HG03565 (cell line): ENCODE results near the gene KANSL2.
"Not testable (repeated sequence)": the region's sequence is repeated elsewhere in the genome, so short reads cannot be mapped to it uniquely, and the experiment has no call there.

ENCODE experiments used
- ATAC-seq: cut with Tn5 transposase; IDR thresholded peaks from one replicate; pipeline ENCODE4 v1.9.1; 2021; ENCODE audit warnings: mild to moderate bottlenecking, moderate library complexity; ENCODE audit not compliant: unreplicated experiment

The KANSL2 gene

DNA sequence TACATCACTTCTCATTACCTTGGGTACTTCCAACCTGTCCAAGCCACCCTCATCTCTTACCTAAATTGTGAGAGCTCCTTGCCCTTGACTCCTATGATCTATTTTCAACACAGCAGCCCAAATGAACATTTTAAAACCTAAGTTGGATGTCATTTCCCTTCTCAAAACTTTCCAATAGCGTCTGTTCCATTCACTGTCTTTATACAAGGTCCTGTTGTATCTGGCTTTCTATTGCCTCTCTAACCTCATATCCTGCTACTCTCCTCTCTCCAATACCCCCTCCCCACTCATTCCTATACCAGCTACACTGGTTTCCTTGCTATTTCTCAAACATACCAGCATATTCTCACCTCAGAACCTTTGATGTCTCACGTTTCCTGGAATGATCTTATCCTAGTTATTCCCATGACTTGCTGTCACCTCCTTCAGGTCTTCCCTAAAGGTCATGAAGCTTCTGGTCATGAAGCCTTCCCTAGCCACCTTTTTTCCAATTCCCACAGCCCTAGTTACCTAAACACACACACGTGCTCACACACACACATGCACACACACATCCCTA lies 4.1 kb upstream of the KANSL2 start:
- ATAC-seq = no peak

DNA sequence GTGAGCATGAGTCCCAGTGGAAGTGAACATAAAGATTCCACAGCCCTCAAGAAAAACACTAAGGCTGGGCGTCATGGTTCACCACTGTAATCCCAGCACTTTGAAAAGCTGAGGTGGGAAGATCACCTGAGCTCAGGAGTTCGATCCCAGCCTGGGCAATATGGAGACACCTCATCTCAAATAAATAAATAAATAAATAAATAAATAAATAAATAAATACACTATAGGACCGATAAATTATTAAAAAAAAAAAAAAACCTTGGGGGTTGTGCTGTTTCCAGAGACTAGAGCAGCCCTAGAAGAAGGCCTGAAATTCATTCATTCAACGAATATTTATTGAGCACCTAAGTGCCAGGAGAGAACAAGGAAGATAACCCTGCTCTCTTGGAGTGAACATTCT lies 1.5 kb upstream of the KANSL2 start:
- no peak for ATAC-seq

DNA sequence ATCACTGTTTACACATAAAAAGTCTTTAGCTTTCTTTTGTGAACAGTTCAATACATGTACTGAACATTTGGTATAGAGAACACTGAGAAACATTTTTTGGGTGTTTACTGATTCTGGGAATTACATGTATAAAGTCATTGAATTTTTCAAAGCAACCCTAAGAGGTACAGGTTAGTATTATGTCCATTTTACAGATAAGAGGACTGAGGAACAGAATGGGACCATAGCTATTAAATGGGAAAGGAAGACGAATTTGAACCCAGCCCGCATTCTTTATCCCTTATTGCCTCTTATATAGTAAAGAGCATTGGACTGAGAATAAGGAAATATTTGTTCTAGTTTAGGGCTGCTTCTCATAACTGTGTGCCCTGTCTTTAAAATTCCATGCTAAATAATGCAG lies 889 bp upstream of the KANSL2 start:
- ATAC-seq = no peak

DNA sequence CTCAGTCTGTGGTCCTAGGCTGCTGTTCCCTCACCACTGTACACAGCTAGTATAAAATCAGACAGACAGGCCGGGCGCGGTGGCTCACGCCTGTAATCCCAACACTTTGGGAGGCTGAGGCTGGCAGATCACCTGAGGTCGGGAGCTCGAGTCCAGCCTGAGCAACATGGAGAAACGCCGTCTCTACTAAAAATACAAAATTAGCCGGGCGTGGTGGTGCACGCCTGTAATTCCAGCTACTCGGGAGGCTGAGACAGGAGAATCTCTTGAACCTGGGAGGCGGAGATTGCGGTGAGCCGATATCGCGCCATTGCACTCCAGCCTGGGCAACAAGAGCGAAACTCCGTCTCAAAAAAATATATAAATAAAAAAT lies 481 bp upstream of the KANSL2 start:
- ATAC-seq = not testable (repeated sequence)

DNA sequence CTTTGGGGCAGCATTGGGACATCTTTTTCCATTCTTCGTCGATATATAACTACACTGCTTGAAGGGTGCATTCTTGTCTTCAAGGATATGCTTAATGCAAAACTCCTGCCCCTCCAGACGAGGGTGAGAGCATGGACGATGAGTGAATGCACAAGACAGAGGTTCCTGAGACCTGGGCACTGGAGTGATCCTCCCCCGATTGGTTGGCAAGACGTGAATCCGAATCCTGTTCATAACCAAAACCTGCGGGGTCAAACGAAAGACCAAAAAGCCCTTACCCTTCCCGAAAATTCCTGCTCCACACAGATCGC lies 684 bp downstream of the KANSL2 start:
- ATAC-seq = no peak

DNA sequence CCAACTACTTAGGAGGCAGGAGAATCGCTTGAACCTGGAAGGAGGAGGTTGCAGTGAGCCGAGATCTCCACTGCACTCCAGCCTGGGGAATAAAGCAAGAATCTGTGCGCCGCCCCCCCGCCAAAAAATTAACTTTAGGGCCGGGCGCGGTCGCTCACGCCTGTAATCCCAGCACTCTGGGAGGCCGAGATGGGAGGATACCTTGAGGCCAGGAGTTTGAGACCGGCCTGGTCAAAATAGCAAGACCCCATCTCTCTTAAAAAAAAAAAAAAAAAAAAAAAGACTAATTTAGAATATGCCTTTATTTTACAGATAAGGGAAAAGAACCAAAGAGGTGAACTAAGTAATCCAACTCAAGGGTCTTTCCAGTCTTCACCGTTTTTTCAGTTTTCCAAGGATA lies 1.2 kb downstream of the KANSL2 start:
- ATAC-seq = no peak

DNA sequence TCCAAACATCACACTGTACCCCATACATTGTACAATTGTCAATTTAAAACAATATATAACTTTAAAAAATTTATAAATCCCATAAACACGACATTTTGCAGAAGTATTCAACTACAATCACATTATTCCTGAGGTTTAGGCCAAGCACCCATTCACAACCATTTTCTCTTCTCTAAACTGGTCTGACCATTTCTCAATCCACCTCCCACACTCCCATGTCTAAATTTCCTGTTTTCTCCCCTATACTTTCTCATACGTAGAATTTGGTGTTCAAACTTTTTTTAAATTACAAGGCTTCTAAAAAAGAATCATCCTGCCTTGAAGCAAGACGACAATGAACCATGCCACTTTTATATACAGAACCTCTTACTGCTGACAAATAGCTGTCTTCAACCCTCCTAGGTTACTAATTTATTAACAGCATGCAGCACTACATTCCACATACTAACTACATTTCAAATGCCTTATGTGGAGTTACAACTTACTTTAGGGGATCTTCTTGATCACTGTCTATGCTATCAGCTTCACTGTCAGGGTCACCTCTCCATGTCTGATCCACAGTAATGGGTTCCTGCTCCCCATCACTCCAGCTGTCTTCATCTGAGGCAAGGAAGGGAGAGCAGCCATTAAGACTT lies 3.4 kb downstream of the KANSL2 start:
- no peak for ATAC-seq

DNA sequence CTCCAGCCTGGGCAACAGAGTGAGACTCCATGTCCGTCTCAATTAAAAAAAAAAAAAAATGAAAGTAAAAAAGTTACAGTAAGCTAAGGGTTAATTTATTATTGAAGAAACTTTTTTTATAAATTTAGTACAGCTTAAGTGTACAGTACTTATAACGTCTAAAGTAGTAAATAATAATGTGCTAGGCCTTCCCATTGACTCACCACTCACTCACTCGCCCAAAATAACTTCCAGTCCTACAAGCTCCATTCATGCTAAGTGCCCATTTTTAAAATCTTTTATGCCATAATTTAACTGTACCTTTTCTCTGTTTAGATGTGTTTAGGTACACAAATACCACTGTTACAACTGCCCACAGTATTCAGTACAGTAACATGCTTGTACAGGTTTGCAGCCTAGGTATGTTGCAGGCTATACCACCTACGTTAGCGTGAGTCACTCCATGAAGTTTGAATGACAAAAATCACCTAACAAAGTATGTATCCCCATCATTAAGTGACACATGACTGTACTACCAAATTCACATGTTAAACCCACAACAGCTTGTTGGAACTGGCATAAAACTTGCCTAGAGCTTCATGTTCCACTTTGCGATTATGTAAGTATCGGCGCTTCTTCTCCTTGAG lies 10.7 kb downstream of the KANSL2 start:
- ATAC-seq = no peak

DNA sequence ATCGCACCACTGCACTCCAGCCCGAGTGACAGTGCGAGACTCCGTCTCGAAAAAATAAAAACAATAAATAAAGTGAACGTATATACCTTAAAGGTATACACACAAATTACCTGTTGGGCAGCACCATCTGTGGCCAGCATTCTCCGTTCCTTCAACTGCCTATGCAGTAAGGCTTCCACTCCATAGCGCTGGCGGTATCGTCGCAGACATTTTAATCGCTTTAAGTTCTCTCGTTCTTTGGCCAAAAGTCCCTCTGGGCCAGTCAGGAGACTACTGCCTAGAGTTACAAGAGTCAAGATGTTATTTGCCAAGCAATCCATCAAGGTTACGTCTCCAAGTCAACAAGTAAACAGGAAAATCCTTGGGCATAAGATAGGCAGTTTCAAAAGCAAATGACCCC lies 13.0 kb downstream of the KANSL2 start:
- no peak for ATAC-seq

DNA sequence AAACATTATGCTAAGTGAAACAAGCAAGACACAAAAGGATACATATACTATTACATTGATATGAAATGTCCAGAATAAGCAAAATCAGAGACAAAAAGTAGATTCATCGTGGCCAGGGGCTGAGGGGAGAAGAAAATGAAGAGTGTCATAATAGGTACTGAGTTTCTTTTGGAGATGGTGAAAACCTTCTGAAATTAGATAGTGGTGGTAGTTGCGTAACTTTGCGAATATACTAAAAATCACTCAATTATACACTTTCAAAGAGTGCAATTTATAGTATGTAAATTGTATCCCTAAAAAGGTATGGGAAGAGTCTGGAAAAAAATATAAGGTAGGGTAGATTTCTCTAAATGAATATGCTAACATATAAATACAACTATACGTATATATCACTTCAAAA lies 22.2 kb downstream of the KANSL2 start:
- no peak for ATAC-seq

DNA sequence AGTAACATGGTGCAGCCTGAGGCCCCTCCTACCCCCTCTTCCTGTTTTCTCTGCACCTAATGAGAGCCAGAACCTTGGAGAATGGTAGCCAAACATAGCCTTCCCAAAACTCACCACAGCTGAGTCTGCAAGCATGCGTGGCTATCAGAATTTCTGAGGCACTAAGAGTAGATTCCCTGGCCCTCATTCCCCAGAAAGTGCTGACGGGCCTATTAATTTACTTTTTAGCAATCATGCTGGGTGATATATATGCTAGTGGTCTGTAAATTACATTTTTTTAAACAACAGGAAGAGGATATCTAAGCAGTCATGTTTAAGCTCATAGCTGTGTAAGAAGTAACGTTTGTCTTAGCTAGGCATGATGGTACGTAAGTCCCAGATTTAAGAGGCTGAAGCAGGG lies 30.4 kb downstream of the KANSL2 start:
- ATAC-seq = no peak

DNA sequence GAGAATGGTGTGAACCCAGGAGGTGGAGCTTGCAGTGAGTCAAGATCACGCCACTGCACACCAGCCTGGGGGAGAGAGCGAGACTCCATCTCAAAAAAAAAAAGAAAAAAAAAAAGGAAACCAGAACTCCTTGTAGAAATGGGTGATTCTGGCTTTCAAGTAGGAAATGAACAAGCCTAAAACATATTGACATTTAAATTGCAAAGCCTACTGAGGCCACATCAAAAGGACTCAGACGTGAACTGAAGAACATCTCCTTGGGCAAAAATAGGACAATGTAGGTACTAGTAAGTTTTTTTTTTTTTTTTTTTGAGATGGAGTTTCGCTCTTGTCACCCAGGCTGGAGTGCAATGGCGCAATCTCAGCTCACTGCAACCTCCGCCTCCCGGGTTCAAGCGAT lies 36.7 kb downstream of the KANSL2 start:
- not testable (repeated sequence) for ATAC-seq

DNA sequence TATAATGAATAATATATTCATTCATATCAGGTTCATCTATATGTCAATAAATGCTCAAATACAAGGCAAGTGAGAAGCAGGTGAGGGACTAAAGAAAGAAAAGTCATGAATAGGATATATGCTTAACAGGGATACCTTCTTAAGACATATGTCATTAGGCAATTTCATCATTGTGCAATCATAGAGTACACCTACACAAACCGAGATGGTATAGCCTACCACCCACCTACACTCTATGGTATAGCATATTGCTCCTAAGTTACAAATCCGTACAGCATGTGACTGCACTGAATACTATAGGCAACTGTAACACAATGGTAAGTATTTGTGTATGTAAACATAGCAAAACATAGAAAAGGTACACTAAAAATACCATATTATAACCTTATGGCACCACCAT lies 39.0 kb downstream of the KANSL2 start:
- no peak for ATAC-seq

DNA sequence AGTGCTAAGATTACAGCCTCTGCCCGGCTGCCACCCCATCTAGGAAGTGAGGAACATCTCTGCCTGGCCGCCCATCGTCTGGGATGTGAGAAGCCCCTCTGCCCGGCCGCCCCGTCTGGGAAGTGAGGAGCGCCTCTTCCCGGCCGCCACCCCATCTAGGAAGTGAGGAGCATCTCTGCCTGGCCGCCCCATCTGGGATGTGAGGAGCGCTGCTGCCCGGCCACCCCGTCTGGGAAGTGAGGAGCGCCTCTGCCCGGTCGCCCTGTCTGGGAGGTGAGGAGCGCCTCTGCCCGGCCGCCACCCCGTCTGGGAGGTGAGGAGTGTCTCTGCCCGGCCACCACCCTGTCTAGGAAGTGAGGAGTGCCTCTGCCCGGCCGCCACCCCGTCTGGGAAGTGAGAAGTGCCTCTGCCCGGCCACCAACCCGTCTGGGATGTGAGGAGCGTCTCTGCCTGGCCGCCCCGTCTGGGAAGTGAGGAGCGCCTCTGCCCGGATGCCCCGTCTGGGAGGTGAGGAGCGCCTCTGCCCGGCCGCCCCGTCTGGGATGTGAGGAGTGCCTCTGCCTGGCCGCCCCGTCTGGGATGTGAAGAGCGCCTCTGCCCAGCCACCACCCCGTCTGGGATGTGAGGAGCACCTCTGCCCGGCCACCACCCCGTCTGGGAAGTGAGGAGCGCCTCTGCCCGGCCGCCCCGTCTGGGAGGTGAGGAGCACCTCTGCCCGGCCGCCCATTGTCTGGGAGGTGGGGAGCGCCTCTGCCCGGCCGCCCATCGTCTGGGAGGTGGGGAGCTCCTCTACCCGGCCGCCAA lies 40.1 kb downstream of the KANSL2 start:
- ATAC-seq = not testable (repeated sequence)

DNA sequence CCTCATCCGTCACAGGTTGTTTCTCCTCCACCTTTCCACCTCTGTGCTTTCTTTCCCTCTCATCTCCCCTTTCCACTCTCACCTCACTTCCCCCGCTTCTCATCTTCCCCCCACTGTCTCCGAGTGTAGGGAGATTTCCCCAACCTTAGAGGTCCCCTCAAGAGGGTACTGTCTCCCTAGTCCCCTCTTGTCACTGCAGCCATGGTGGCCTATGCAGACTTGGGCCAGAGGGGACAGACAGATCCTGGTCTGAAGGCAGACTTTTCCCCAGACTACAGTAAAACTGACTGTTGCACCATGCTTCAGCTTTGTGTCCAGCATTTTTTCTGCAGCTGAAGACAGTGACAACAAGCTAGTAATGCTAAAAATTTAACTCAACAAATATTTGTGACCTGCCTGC lies 41.2 kb downstream of the KANSL2 start:
- no peak for ATAC-seq

DNA sequence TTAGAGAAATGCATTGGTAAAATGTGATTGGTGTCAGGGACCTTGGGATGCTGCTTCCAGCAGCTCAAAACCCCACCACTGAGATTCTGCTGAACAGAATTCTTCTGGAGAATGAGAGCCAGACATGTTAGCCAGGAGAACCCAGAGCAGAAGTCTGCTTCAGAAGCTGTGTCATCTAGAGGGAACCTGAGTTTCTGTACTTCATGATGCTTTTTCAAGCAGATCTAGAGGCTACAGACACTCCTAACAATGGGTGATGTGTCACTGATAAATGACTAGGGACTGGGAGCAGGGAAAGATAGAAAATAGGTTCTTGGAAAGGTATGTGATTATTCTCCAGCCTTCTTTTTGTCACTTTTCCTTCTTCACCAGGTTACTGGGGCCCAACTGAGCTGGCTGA lies 41.6 kb downstream of the KANSL2 start:
- ATAC-seq = no peak

DNA sequence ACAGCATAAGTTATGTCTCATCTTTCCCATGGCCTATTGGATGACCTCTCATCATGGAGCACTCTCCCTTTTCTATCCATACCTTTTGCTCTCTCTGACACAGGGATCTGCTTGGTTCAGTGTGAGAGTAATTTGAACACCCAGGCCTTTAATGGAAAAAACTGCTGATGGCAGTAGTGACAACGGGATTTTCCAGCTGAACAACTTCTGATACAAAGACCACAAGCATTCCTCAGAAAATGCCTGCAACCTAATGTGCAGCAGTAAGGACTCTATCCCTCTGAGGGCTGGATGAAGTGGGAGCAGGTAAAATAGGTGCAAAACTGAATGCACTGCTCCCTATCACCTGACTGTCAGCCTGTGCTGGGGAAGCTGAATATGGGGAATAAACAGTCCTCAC lies 51.0 kb downstream of the KANSL2 start:
- ATAC-seq = no peak

DNA sequence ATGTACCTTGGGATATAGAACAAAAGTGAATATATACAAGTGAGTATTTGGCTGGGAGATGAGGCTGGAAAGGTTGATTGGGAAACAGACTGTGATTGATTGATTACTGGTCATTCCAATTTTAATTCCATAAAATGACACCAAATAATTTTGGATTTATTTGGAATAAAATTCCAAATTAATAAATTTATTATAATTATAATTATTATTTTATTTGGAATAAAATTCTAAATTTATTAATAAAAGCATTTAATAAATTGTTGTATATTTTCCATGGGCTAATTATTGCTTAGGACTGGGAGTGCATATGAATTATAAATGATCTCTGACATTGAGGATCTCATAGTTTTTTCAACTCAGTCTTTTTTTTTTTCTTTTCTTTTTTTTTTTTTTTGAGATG lies 51.7 kb downstream of the KANSL2 start:
- ATAC-seq = no peak

DNA sequence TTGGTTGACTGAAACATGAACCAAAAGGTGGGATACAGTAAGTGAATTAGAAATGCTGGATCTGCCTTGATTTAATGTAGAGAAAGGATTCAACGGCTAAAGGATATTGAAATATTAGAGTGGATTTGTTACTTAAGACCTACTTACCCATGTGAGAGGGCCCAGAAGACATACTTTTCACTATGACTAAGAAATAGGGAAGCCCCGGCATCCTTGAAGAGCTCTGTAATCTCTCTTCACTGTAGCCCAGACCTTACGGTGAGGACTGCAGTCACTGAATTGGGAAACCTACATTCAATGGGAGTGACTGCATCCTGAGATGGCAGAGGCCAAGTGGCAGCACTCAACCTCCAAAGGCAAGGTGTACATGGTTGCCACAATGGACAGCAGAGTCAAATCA lies 52.5 kb downstream of the KANSL2 start:
- no peak for ATAC-seq

DNA sequence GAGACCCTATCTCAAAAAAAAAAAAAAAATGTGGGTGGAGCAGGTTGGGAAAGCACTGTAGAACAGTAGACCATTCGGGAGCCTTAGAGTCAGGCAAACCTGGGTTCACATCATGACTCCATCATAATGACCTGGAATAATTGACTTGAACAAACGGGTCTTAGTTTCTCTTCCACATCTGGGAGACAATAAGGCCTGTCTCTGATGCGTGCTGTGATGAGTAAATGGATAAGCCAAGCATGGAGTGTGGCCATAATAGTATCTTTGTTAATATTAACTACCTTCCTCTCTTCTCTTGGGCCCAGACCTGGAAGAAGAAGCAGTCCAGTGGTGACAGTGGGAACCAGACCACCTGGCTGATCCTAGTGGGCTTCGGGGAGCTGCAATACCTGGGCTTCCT lies 54.5 kb downstream of the KANSL2 start:
- ATAC-seq = no peak

DNA sequence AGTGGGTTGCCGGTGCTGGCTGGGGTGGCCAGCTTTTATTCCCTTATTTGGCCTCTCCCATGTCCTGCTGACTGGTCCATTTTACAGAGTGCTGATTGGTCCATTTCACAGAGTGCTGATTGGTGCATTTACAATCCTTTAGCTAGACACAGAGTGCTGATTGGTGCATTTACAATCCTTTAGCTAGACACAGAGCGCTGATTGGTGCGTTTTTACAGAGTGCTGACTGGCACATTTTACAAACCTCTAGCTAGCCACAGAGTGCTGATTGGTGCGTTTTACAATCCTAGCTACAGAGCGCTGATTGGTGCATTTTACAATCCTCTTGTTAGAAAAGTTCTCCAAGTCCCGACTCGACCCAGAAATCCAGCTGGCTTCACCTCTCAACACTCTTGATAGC lies 59.0 kb downstream of the KANSL2 start:
- not testable (repeated sequence) for ATAC-seq

DNA sequence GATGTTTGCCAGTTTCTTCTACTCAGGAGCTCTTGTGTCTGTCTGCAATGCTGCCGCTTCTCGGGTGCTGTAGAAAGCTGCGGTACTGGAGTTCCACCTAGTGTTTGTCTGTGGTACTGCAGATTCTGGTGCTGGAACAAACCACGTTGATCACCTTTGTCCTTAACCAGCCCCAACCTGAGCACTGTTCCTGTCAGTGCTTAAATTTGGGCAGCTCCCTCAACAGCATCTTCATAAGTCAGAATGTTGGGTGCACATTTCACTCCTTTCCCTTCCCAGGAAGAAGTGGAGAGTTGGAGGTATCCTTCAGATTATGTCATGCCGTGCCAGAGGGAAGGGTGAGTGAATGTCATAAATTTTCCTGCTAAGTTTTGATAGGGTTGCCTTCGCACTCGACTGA lies 63.5 kb downstream of the KANSL2 start:
- ATAC-seq = peak; percentile 65
